Measurements from ENCODE around the gene EFNB2.

- no peak for TF ChIP-seq CTCF (conservative IDR thresholded peaks at IDR 0.05)
- TF ChIP-seq EZH2 (IDR thresholded peaks at IDR 0.05; ENCODE audit: low read depth), result no peak
Measured at GRCh38 chr13:106530171-106530851, 5.2 kb downstream of the EFNB2 start.
